Stimulated activated CD4-positive, alpha-beta T cell treated with anti-CD3 and anti-CD28 coated beads, Interleukin-15, amount 100 ng/mL, for 1 hour (primary cell): ENCODE data around the gene SH2D6.
"Not testable (repeated sequence)": the region's sequence is repeated elsewhere in the genome, so short reads cannot be mapped to it uniquely, and the experiment has no call there.

ENCODE experiments used
- DNase-seq, 2 donors: peaks; one replicate each; pipeline ENCODE4 v3.0.0-alpha.2; 2020; ENCODE audit warnings: low read depth in 1 of 2, low spot score in 1 of 2

The SH2D6 gene

GRCh38 chr2:85468096-85468703, 49.7 kb downstream of the SH2D6 start:
- DNase-seq: no peak

GRCh38 chr2:85468704-85469349, 50.3 kb downstream of the SH2D6 start:
- no peak for DNase-seq

- DNase-seq: no peak
Measured at GRCh38 chr2:85470850-85471800, 52.6 kb downstream of the SH2D6 start.

- no peak for DNase-seq
Measured at GRCh38 chr2:85472261-85472660, 53.7 kb downstream of the SH2D6 start.

GRCh38 chr2:85475799-85476490, 57.4 kb downstream of the SH2D6 start:
- DNase-seq: no peak

GRCh38 chr2:85476624-85477023, 58.1 kb downstream of the SH2D6 start:
- no peak for DNase-seq

- no peak for DNase-seq
Measured at GRCh38 chr2:85477884-85478283, 59.4 kb downstream of the SH2D6 start.

- no peak for DNase-seq
Measured at GRCh38 chr2:85481818-85482777, 63.6 kb downstream of the SH2D6 start.

GRCh38 chr2:85484615-85485014, 66.1 kb downstream of the SH2D6 start:
- not testable (repeated sequence) for DNase-seq

GRCh38 chr2:85485815-85486214, 67.3 kb downstream of the SH2D6 start:
- no peak for DNase-seq
